ENCODE data around the gene NFIA. TPM values are rescaled to one million over a fixed set of nuclear protein-coding genes. Genes with fewer than 3 reads are reported as not detected.

The NFIA gene
- total RNA-seq, 1 experiment from 2014 or later: 0.35 TPM

- H3K79me2 ChIP-seq (ENCODE audit: insufficient read depth, low read length): no peaks in the 10 kb centered on the region
- H2AFZ ChIP-seq (ENCODE audit: low read length): no peak overlapping the region
- TF ChIP-seq, protein P1, sequence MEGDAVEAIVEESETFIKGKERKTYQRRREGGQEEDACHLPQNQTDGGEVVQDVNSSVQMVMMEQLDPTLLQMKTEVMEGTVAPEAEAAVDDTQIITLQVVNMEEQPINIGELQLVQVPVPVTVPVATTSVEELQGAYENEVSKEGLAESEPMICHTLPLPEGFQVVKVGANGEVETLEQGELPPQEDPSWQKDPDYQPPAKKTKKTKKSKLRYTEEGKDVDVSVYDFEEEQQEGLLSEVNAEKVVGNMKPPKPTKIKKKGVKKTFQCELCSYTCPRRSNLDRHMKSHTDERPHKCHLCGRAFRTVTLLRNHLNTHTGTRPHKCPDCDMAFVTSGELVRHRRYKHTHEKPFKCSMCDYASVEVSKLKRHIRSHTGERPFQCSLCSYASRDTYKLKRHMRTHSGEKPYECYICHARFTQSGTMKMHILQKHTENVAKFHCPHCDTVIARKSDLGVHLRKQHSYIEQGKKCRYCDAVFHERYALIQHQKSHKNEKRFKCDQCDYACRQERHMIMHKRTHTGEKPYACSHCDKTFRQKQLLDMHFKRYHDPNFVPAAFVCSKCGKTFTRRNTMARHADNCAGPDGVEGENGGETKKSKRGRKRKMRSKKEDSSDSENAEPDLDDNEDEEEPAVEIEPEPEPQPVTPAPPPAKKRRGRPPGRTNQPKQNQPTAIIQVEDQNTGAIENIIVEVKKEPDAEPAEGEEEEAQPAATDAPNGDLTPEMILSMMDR (conservative IDR thresholded peaks at IDR 0.05): no peak
- DNase-seq: no peak
- no peak overlapping the region for H4K91ac ChIP-seq (ENCODE audit: insufficient read length, low read depth, low read length)
- no peaks in the 10 kb centered on the region for H4K20me1 ChIP-seq (ENCODE audit: control insufficient read depth, insufficient read depth, insufficient read length)
- no peak overlapping the region for H3K18ac ChIP-seq (ENCODE audit: insufficient read length, low read depth, low read length)
- H3K56ac ChIP-seq (ENCODE audit: insufficient read length, low read depth, low read length): no peak overlapping the region
- H3K9ac ChIP-seq (ENCODE audit: extremely low read depth, insufficient read length, low read length): no peak overlapping the region
- no peaks in the 10 kb centered on the region for H3K79me1 ChIP-seq (ENCODE audit: insufficient read depth, low read depth, low read length, poor library complexity, severe bottlenecking)
- no peak overlapping the region for H3K14ac ChIP-seq (ENCODE audit: insufficient read depth, low read length)
- H3K27me3 ChIP-seq (ENCODE audit: insufficient read depth, low read length): no peaks in the 10 kb centered on the region
- Mint-ChIP-seq H3K9me3 (peaks cover 0 to 10% of the 10 kb centered on the region in 2 experiments; a peak in 2 of 5 replicates), H3K4me3 (no peak overlapping the region), H3K27me3 (ENCODE audit: low read depth) (no peaks in the 10 kb centered on the region), H3K36me3 (ENCODE audit: insufficient read depth in 1 of 3, low read depth in 3 of 3) (peaks cover 0 to 14% (median 2%) of the 10 kb centered on the region in 3 experiments; a peak in 2 of 7 replicates), H3K27ac (no peak overlapping the region), H3K4me1 (peaks cover 31 to 39% of the 10 kb centered on the region in 2 experiments)
- no peak overlapping the region for H4K8ac ChIP-seq (replicated peaks; ENCODE audit: insufficient read length, low read depth, low read length)
- H3K4me2 ChIP-seq (ENCODE audit: insufficient read depth, insufficient read length, low read length): no peak overlapping the region
- H2BK5ac ChIP-seq (ENCODE audit: insufficient read length, low read length): no peak overlapping the region
- no peak overlapping the region for H3K4ac ChIP-seq (ENCODE audit: low read depth, low read length)
- no peaks in the 10 kb centered on the region for H3K9me3 ChIP-seq (ENCODE audit: control insufficient read depth, low read depth, low read length)
- no peak overlapping the region for H3K27ac ChIP-seq (ENCODE audit: insufficient read length, low read depth, low read length)
- H3T11ph ChIP-seq (ENCODE audit: low read length): no peak overlapping the region
- H2AK5ac ChIP-seq (ENCODE audit: insufficient read length, low read length): no peak overlapping the region
- no peak overlapping the region for H3K23ac ChIP-seq (ENCODE audit: insufficient read length, low read depth, low read length)
- H2BK120ac ChIP-seq (ENCODE audit: low read depth, low read length, poor library complexity, severe bottlenecking): no peak overlapping the region
- no peak overlapping the region for H2BK12ac ChIP-seq (ENCODE audit: insufficient read length, low read depth, low read length)
- no peaks in the 10 kb centered on the region for H3K23me2 ChIP-seq (ENCODE audit: insufficient read length, low read depth, low read length, poor library complexity, severe bottlenecking)
- no peak overlapping the region for H2BK15ac ChIP-seq (ENCODE audit: low read depth, low read length)
- H2BK20ac ChIP-seq (ENCODE audit: low read depth, low read length, poor library complexity, severe bottlenecking): no peak overlapping the region
- no peak overlapping the region for H4K5ac ChIP-seq (ENCODE audit: insufficient read length, low read depth, low read length)
- no CpG with 5 or more reads among the region's 2 CpGs for WGBS (ENCODE audit: extremely low coverage, insufficient read length, low lambda C conversion rate)
- H3K4me1 ChIP-seq (ENCODE audit: insufficient read depth, low read length): peaks cover 3% of the 10 kb centered on the region
These were observed 159.6 kb downstream of the NFIA start for GRCh38 chr1:61241973-61242381.

Data from H9 (cell line).